Measurements from ENCODE around the gene GPR156. TPM values are rescaled to one million over a fixed set of nuclear protein-coding genes. Genes with fewer than 3 reads are reported as not detected.
A peak's percentile ranks its signal among the peaks of the same experiment; 100 is the strongest.

The GPR156 gene
- total and polyA plus RNA-seq, 9 of the 15 experiments (the other 6 are each of a cell fraction or from before 2014, with no cell fraction given): 0.07 to 0.14 (median 0.12) TPM; not detected in 5

GRCh38 chr3:120263792-120264191 lies 21.2 kb downstream of the GPR156 start:
- TF ChIP-seq KLF10 (CRISPR knock-in tag; IDR thresholded peaks at IDR 0.05): no peak
- peak in 2 of 3 experiments; percentile 8 to 76 for TF ChIP-seq YY1 (IDR thresholded peaks at IDR 0.05; ENCODE audit: borderline replicate concordance in 1 of 3, control insufficient read depth in 1 of 3, extremely low read depth in 1 of 3, insufficient read depth in 3 of 3, insufficient read length in 1 of 3, insufficient replicate concordance in 2 of 3, low read depth in 1 of 3, low read length in 2 of 3)
- TF ChIP-seq MYC (IDR thresholded peaks at IDR 0.05; ENCODE audit: low read depth, low read length): 0 out of 2 replicates have a peak, but pooled peaks have one; percentile 29
- TF ChIP-seq MYC (CRISPR knock-in tag; IDR thresholded peaks at IDR 0.05; ENCODE audit: borderline replicate concordance, low read depth): no peak
- no TSS peak for BruUV-seq (replicated peaks)
- DNase-seq (ENCODE audit: extremely low read depth in 1 of 4, low spot score in 3 of 4) (peak in 1 of 4 experiments; percentile 13), ATAC-seq (peak; percentile 63; the same call in 2 of the 3 replicates), FAIRE-seq (no peak)
- intact Hi-C loops (cut with micrococcal nuclease): no loop called here
- ChIA-PET POLR2A (interaction anchor here (0.9 kb wide), 1 partner anchor 9 kb away, joined by 3 read pairs; no protein-coding TSS in a partner anchor), CTCF (ENCODE audit: low intra/inter-chr PET ratio) (no interaction called here)
- H3K4me2 ChIP-seq (ENCODE audit: insufficient read depth, low read length): no peak overlapping the region
- no peaks in the 10 kb centered on the region for H3K9me3 ChIP-seq (replicated peaks; ENCODE audit: control insufficient read depth, insufficient read depth, low read depth, low read length)
- H3K9me1 ChIP-seq (ENCODE audit: control insufficient read depth, insufficient read depth, low read length): no peaks in the 10 kb centered on the region
- peak overlapping the region; percentile 23; the same call in 1 of the 2 replicates for H2AFZ ChIP-seq (ENCODE audit: low read depth, low read length)
- in situ Hi-C loops (cut with MboI): no loop called here
- H3K4me1 ChIP-seq (replicated peaks in 1 of 2; ENCODE audit: control insufficient read depth in 2 of 2, insufficient read depth in 2 of 2, low read length in 2 of 2): no peaks in the 10 kb centered on the region
- H3K36me3 ChIP-seq (ENCODE audit: control insufficient read depth, insufficient read depth, low read length): no peaks in the 10 kb centered on the region
- WGBS (ENCODE audit: insufficient coverage, low coverage, missing lambda C conversion rate): 8% methylated on average over 5 of the region's 5 CpGs
- H3K79me2 ChIP-seq (ENCODE audit: control insufficient read depth, insufficient read depth, low read length): no peaks in the 10 kb centered on the region
- H3K27me3 ChIP-seq (ENCODE audit: control insufficient read depth in 2 of 2, insufficient read depth in 2 of 2, low read length in 2 of 2): no peaks in the 10 kb centered on the region
- H3K9ac ChIP-seq (ENCODE audit: insufficient read depth in 1 of 2, low read depth in 2 of 2, low read length in 2 of 2): no peak overlapping the region
- no peak overlapping the region for H3K27ac ChIP-seq (ENCODE audit: extremely low read depth, low read depth, low read length)
- H3K4me3 ChIP-seq: no peak overlapping the region
- no peaks in the 10 kb centered on the region for H4K20me1 ChIP-seq (replicated peaks; ENCODE audit: control insufficient read depth, insufficient read depth, low read length)

- Histone ChIP-seq H3K36me3 (ENCODE audit: control insufficient read depth, insufficient read depth, low read length) (no peaks in the 10 kb centered on the region), H3K27me3 (ENCODE audit: control insufficient read depth in 2 of 2, insufficient read depth in 2 of 2, low read length in 2 of 2) (no peaks in the 10 kb centered on the region), H3K4me2 (ENCODE audit: insufficient read depth, low read length) (no peak overlapping the region), H3K79me2 (ENCODE audit: control insufficient read depth, insufficient read depth, low read length) (no peaks in the 10 kb centered on the region), H4K20me1 (replicated peaks; ENCODE audit: control insufficient read depth, insufficient read depth, low read length) (no peaks in the 10 kb centered on the region), H3K4me1 (replicated peaks in 1 of 2; ENCODE audit: control insufficient read depth in 2 of 2, insufficient read depth in 2 of 2, low read length in 2 of 2) (no peaks in the 10 kb centered on the region), H3K4me3 (no peak overlapping the region), H3K9me3 (replicated peaks; ENCODE audit: control insufficient read depth, insufficient read depth, low read depth, low read length) (0 out of 2 replicates have a peak, but pooled peaks cover 2% of the 10 kb centered on the region), H3K9me1 (ENCODE audit: control insufficient read depth, insufficient read depth, low read length) (no peaks in the 10 kb centered on the region), H3K27ac (ENCODE audit: extremely low read depth, low read depth, low read length) (no peak overlapping the region), H2AFZ (ENCODE audit: low read depth, low read length) (no peak overlapping the region), H3K9ac (ENCODE audit: insufficient read depth in 1 of 2, low read depth in 2 of 2, low read length in 2 of 2) (no peak overlapping the region)
- DNase-seq (ENCODE audit: extremely low read depth in 1 of 4, low spot score in 3 of 4) (peak in 1 of 4 experiments; percentile 6), ATAC-seq (no peak), FAIRE-seq (no peak)
- TF ChIP-seq CBX3 (IDR thresholded peaks at IDR 0.05; ENCODE audit: borderline replicate concordance in 1 of 2, low read length in 2 of 2): 0 out of 3 replicates have a peak, but pooled peaks of 1 of the 2 experiments have one; percentile 26
- TF ChIP-seq, protein P1, sequence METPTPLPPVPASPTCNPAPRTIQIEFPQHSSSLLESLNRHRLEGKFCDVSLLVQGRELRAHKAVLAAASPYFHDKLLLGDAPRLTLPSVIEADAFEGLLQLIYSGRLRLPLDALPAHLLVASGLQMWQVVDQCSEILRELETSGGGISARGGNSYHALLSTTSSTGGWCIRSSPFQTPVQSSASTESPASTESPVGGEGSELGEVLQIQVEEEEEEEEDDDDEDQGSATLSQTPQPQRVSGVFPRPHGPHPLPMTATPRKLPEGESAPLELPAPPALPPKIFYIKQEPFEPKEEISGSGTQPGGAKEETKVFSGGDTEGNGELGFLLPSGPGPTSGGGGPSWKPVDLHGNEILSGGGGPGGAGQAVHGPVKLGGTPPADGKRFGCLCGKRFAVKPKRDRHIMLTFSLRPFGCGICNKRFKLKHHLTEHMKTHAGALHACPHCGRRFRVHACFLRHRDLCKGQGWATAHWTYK (CRISPR knock-in tag; IDR thresholded peaks at IDR 0.05): no peak
- peak; percentile 85; the same call in 1 of the 2 replicates for TF ChIP-seq TRIM28 (IDR thresholded peaks at IDR 0.05)
- BruUV-seq (replicated peaks): no TSS peak
- in situ Hi-C loops (cut with MboI): no loop called here
- ChIA-PET CTCF (ENCODE audit: low intra/inter-chr PET ratio) (no interaction called here), POLR2A (no interaction called here)
- 0% methylated on average over 1 of the region's 1 CpG for whole genome bisulfite sequencing (ENCODE audit: insufficient coverage, low coverage, missing lambda C conversion rate)
- intact Hi-C loops (cut with micrococcal nuclease): no loop called here
Measured at GRCh38 chr3:120258009-120258408, 27.0 kb downstream of the GPR156 start.

Measured in K562 (cell line).